ENCODE results near the gene CELF3. TPM values are rescaled to one million over a fixed set of nuclear protein-coding genes. Genes with fewer than 3 reads are reported as not detected.

The CELF3 gene
- total RNA-seq, 2 experiments from 2014 or later: not detected

DNA sequence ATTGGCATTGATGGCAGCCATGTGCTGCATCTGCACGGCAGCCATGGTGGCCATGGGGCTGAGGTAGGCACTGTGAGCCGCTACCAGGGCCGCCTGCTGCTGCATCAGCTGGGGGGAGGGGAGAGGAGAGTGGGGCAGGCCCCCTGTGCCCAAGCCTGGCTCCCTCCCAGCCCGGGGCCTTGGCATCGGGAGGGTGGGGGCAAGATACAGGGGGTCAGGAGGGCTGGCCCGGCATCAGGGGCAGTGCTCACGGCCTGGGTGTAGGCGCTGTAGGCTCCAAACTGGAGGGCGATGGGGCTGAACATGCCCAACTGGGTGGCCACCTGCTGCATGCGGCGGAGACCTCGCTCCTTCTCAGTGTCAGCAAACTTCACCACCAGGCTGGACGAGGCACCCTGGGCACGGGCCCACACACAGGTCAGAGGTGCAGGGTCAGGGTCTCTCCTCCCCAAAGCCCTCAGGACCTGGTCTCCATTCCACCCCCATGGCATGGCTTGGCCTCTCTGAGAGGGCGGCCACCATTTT, 9.0 kb downstream of the CELF3 start:
- Mint-ChIP-seq H3K36me3 (ENCODE audit: low read depth) (no peaks in the 10 kb centered on the region), H3K9me3 (no peaks in the 10 kb centered on the region), H3K4me3 (no peak overlapping the region), H3K4me1 (ENCODE audit: low read depth) (peaks cover 2% of the 10 kb centered on the region), H3K27ac (no peak overlapping the region), H3K27me3 (ENCODE audit: low read depth) (peaks cover 3% of the 10 kb centered on the region)
- no peak for DNase-seq
- CTCF ChIA-PET: no interaction called here
- intact Hi-C loops (cut with micrococcal nuclease): no loop called here

DNA sequence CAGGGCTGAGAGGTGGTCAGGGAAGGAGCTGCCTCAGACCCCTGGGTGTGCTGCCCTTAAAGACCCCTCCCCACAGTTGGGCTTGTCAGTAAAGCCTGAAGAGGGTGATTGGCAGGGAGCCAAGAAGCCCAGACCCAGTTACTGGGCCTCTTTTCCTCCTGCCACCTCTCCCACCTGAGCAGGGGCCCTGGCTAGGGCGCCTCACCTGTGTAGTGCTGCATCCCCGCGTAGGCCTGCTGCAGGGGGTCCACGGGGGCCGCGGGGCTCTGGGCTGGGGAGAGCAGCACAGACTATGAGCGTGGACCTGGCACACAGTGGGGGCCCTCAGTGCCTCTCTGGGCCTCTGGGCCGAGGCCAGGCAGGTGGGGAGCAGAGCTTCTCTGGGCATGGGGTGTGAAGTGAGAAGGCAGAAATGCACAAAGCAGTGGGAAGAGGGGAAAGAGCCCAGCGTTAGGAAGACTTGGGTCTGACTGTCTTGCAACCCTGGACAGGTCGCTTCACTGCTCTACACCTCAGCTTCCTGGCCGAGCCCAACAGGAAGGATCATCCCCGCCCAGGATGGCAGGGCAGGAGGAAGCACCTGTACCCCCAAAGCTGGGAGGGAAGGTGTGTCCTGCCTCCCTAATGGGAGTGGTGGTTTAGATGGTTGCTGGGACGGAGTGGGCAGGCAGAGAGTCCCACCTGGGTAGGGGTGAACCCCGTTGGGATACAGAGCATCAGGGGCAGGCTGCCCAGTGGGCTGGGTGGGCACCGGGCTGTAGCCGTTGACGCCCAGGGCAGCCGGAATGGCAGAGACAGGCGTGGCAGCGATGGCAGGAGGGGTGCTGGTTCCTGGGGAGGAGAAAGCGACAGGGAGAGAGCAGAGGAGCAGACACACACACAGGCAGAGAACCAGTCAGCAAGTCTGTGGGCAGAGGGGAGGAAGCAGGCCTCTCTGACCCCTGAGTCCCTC, 9.9 kb downstream of the CELF3 start:
- DNase-seq: no peak
- Mint-ChIP-seq H3K9me3 (no peaks in the 10 kb centered on the region), H3K27ac (no peak overlapping the region), H3K4me3 (no peak overlapping the region), H3K4me1 (ENCODE audit: low read depth) (peaks cover 2% of the 10 kb centered on the region), H3K36me3 (ENCODE audit: low read depth) (no peaks in the 10 kb centered on the region), H3K27me3 (ENCODE audit: low read depth) (no peaks in the 10 kb centered on the region)
- CTCF ChIA-PET: no interaction called here
- intact Hi-C loops (cut with micrococcal nuclease): no loop called here

GRCh38 chr1:151705753-151706463, 10.7 kb downstream of the CELF3 start:
- Mint-ChIP-seq H3K36me3 (ENCODE audit: low read depth) (peaks cover under 1% of the 10 kb centered on the region), H3K4me3 (no peak overlapping the region), H3K27me3 (ENCODE audit: low read depth) (no peaks in the 10 kb centered on the region), H3K27ac (no peak overlapping the region), H3K4me1 (ENCODE audit: low read depth) (peaks cover 2% of the 10 kb centered on the region), H3K9me3 (no peaks in the 10 kb centered on the region)
- intact Hi-C loops (cut with micrococcal nuclease): no loop called here
- CTCF ChIA-PET: no interaction called here
- no peak for DNase-seq

- H3K27me3 Mint-ChIP-seq (ENCODE audit: low read depth): no peaks in the 10 kb centered on the region
- H3K4me3 Mint-ChIP-seq: no peak overlapping the region
- DNase-seq: no peak
- intact Hi-C loops (cut with micrococcal nuclease): no loop called here
- peaks cover 1% of the 10 kb centered on the region for H3K36me3 Mint-ChIP-seq (ENCODE audit: low read depth)
- no peak overlapping the region for H3K27ac Mint-ChIP-seq
- CTCF ChIA-PET: no interaction called here
- H3K9me3 Mint-ChIP-seq: no peaks in the 10 kb centered on the region
- peaks cover 2% of the 10 kb centered on the region for H3K4me1 Mint-ChIP-seq (ENCODE audit: low read depth)
Measured at GRCh38 chr1:151705146-151705545, 11.5 kb downstream of the CELF3 start.

DNA sequence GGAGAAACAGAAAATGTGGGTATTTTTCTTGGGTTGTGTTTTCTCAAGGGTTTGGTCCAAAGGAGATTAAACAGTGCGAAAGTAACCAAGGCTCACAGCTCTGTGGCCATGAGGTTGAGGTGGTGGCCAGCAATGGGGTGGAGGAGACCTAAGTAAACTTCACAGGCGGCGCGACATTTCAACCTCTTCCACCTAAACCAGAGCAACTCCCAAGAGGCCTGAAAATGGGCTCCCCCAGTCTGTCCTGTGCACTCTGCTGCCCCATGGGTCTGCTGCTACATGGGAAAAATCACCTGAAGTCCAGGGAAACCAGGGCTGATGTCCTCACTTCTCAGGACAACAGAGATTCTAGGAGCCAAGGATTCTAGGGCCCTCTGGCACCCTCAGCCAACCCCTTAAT, 12.4 kb downstream of the CELF3 start:
- Mint-ChIP-seq H3K9me3 (no peaks in the 10 kb centered on the region), H3K36me3 (ENCODE audit: low read depth) (peaks cover 1% of the 10 kb centered on the region), H3K4me1 (ENCODE audit: low read depth) (peaks cover 2% of the 10 kb centered on the region), H3K27ac (no peak overlapping the region), H3K4me3 (no peak overlapping the region), H3K27me3 (ENCODE audit: low read depth) (no peaks in the 10 kb centered on the region)
- CTCF ChIA-PET: no interaction called here
- intact Hi-C loops (cut with micrococcal nuclease): no loop called here
- DNase-seq: no peak

- CTCF ChIA-PET: no interaction called here
- intact Hi-C loops (cut with micrococcal nuclease): no loop called here
- H3K9me3 Mint-ChIP-seq: no peaks in the 10 kb centered on the region
- H3K27me3 Mint-ChIP-seq (ENCODE audit: low read depth): no peaks in the 10 kb centered on the region
- H3K36me3 Mint-ChIP-seq (ENCODE audit: low read depth): peaks cover 1% of the 10 kb centered on the region
- H3K4me3 Mint-ChIP-seq: no peak overlapping the region
- DNase-seq: no peak
- H3K4me1 Mint-ChIP-seq (ENCODE audit: low read depth): peaks cover 2% of the 10 kb centered on the region
- H3K27ac Mint-ChIP-seq: no peak overlapping the region
Measured at GRCh38 chr1:151703813-151704212, 12.8 kb downstream of the CELF3 start.

DNA sequence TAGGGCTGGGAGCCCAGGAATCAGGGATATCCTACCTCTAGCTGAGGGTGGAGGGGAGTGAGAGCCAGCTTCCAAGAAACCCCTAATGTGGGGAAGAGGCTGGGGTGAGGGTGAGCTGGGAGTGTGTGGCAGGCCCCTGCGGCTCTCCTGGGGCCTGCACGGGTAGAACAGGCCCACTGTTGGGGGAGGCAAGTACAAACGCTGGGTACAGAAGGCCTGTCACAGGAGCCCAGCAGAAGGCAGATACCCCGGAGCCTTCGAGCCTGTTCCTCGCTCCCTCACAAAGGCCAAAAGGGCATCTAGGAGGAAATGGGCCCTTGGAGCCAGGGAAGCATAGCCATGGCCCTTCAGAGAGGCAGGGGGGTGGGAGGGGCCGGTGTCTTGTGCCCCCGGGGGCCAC, 13.7 kb downstream of the CELF3 start:
- no peak overlapping the region for H3K4me3 Mint-ChIP-seq
- H3K27me3 Mint-ChIP-seq (ENCODE audit: low read depth): no peaks in the 10 kb centered on the region
- H3K4me1 Mint-ChIP-seq (ENCODE audit: low read depth): peaks cover 2% of the 10 kb centered on the region
- no peaks in the 10 kb centered on the region for H3K9me3 Mint-ChIP-seq
- intact Hi-C loops (cut with micrococcal nuclease): no loop called here
- DNase-seq: no peak
- peaks cover 3% of the 10 kb centered on the region for H3K36me3 Mint-ChIP-seq (ENCODE audit: low read depth)
- CTCF ChIA-PET: no interaction called here
- no peak overlapping the region for H3K27ac Mint-ChIP-seq

- Mint-ChIP-seq H3K9me3 (no peaks in the 10 kb centered on the region), H3K36me3 (ENCODE audit: low read depth) (peaks cover 3% of the 10 kb centered on the region), H3K27ac (no peak overlapping the region), H3K4me3 (no peak overlapping the region), H3K27me3 (ENCODE audit: low read depth) (no peaks in the 10 kb centered on the region), H3K4me1 (ENCODE audit: low read depth) (peaks cover 2% of the 10 kb centered on the region)
- DNase-seq: no peak
- intact Hi-C loops (cut with micrococcal nuclease): no loop called here
- CTCF ChIA-PET: no interaction called here
Measured at GRCh38 chr1:151701515-151701914, 15.1 kb downstream of the CELF3 start.

DNA sequence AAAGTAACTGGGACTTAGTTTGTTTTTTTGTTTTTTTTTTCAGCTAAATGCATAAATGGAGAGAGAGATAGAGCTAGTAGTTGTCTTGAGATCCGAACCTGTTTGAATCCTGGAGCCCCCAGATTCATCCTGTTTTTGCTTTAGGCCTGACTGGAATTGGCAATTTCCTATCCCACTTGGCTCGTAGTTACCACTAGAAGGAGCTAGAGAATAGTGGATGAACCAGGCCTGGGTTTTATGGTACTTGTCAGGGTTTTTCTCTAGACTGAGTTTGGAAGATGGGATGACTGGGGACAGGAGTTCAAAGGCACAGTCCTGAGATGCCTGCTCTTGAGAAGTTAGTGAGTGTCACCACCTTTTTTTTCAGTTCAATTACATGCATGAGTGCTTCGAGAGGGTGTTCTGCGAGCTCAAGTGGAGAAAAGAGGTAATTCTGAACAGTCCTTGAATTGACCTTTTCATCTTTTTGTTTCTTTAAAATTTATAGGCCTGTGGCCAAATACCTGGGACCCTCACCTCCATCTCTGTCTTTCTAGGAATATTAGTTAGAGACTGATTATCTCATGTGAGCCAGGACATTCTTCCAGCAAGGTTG, 23.4 kb downstream of the CELF3 start:
- CTCF ChIA-PET: interaction anchor here (0.6 to 1.2 kb wide), 3 partner anchors 38 to 178 kb away, joined by 3 to 4 read pairs (median 4); no protein-coding TSS in a partner anchor
- Mint-ChIP-seq H3K27ac (no peak overlapping the region), H3K4me1 (ENCODE audit: low read depth) (no peaks in the 10 kb centered on the region), H3K27me3 (ENCODE audit: low read depth) (no peaks in the 10 kb centered on the region), H3K9me3 (no peaks in the 10 kb centered on the region), H3K4me3 (no peak overlapping the region), H3K36me3 (ENCODE audit: low read depth) (peaks cover 18% of the 10 kb centered on the region)
- intact Hi-C loops (cut with micrococcal nuclease): loop anchor here (1.0 kb wide), 1 partner anchor 143 kb away; no protein-coding TSS in a partner anchor
- no peak for DNase-seq

DNA sequence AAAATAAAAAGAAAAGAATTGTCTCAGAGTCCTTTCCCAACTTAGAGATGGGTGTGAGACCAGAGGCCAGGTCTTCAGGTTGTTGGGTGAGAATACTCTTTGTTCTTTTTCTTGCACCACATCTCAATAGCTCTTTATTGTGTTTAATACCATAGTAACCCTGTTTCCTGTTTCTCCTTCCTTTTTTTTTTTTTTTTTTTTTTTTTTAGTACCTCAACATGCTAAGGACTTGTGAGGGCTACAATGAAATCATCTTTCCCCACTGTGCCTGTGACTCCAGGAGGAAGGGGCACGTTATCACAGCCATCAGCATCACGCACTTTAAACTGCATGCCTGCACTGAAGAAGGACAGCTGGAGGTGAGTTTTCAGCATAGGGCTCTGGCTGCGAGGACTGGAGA, 24.4 kb downstream of the CELF3 start:
- Mint-ChIP-seq H3K27me3 (ENCODE audit: low read depth) (no peaks in the 10 kb centered on the region), H3K4me3 (no peak overlapping the region), H3K9me3 (no peaks in the 10 kb centered on the region), H3K4me1 (ENCODE audit: low read depth) (no peaks in the 10 kb centered on the region), H3K36me3 (ENCODE audit: low read depth) (peaks cover 18% of the 10 kb centered on the region), H3K27ac (no peak overlapping the region)
- intact Hi-C loops (cut with micrococcal nuclease): no loop called here
- DNase-seq: no peak
- CTCF ChIA-PET: interaction anchor here (0.6 kb wide), 1 partner anchor 536 kb away, joined by 3 read pairs; the partner anchor contains the start of gene TNFAIP8L2

GRCh38 chr1:151689494-151689893, 27.1 kb downstream of the CELF3 start:
- Mint-ChIP-seq H3K27ac (no peak overlapping the region), H3K9me3 (no peaks in the 10 kb centered on the region), H3K4me3 (no peak overlapping the region), H3K27me3 (ENCODE audit: low read depth) (no peaks in the 10 kb centered on the region), H3K4me1 (ENCODE audit: low read depth) (no peaks in the 10 kb centered on the region), H3K36me3 (ENCODE audit: low read depth) (peaks cover 16% of the 10 kb centered on the region)
- CTCF ChIA-PET: no interaction called here
- intact Hi-C loops (cut with micrococcal nuclease): no loop called here
- no peak for DNase-seq

GRCh38 chr1:151686561-151686960, 30.0 kb downstream of the CELF3 start:
- H3K4me1 Mint-ChIP-seq (ENCODE audit: low read depth): no peaks in the 10 kb centered on the region
- H3K36me3 Mint-ChIP-seq (ENCODE audit: low read depth): peaks cover 1% of the 10 kb centered on the region
- no peak overlapping the region for H3K4me3 Mint-ChIP-seq
- no peak for DNase-seq
- CTCF ChIA-PET: no interaction called here
- H3K27ac Mint-ChIP-seq: no peak overlapping the region
- H3K9me3 Mint-ChIP-seq: no peaks in the 10 kb centered on the region
- intact Hi-C loops (cut with micrococcal nuclease): no loop called here
- H3K27me3 Mint-ChIP-seq (ENCODE audit: low read depth): no peaks in the 10 kb centered on the region

All from activated naive CD4-positive, alpha-beta T cell treated with anti-CD3 and anti-CD28 coated beads for 36 hours (primary cell).